Liver (tissue), 9 donors: ENCODE measurements around the gene ZNF805. TPM values are rescaled to one million over a fixed set of nuclear protein-coding genes. Genes with fewer than 3 reads are reported as not detected.
A peak's percentile ranks its signal among the peaks of the same experiment; 100 is the strongest.

Experiments
- DNase-seq: peaks from one replicate; pipeline ENCODE4 v3.0.0-alpha.2; 2017; ENCODE audit warnings: low spot score
- H3K27ac ChIP-seq, 2 donors: one replicate each; pipeline ENCODE4 v1.7.0; 2013; ENCODE audit warnings: inconsistent platforms in 2 of 2, low read length in 2 of 2, control low read depth in 1 of 2, low read depth in 1 of 2, mild to moderate bottlenecking in 1 of 2
- H3K27me3 ChIP-seq, 4 donors: one replicate each; pipeline versions ENCODE4 v1.6.1 to v1.7.0; 2013; ENCODE audit warnings: low read length in 3 of 4, inconsistent platforms in 1 of 4, mild to moderate bottlenecking in 1 of 4, moderate library complexity in 1 of 4; ENCODE audit not compliant: control insufficient read depth in 4 of 4, insufficient read depth in 4 of 4
- H3K36me3 ChIP-seq, 4 donors: one replicate each; pipeline versions ENCODE4 v1.6.1 to v1.7.0; 2013; ENCODE audit warnings: low read length in 3 of 4, mild to moderate bottlenecking in 3 of 4, low read depth in 1 of 4, moderate library complexity in 1 of 4; ENCODE audit not compliant: control insufficient read depth in 4 of 4, insufficient read depth in 3 of 4
- H3K4me1 ChIP-seq, 4 donors: one replicate each; pipeline versions ENCODE4 v1.6.1 to v1.7.0; 2013; ENCODE audit warnings: low read length in 3 of 4, mild to moderate bottlenecking in 3 of 4, moderate library complexity in 1 of 4; ENCODE audit not compliant: control insufficient read depth in 4 of 4, insufficient read depth in 4 of 4
- H3K4me3 ChIP-seq, 3 donors: one replicate each; pipeline versions ENCODE4 v1.6.1 to v1.7.0; 2013; ENCODE audit warnings: low read length in 3 of 3, control low read depth in 1 of 3, low read depth in 1 of 3, mild to moderate bottlenecking in 1 of 3
- H3K9ac ChIP-seq, 2 donors: one replicate each; pipeline ENCODE4 v1.7.0; 2013; ENCODE audit warnings: low read length in 2 of 2, mild to moderate bottlenecking in 2 of 2, moderate library complexity in 2 of 2, control low read depth in 1 of 2, low read depth in 1 of 2
- H3K9me3 ChIP-seq, 4 donors: one replicate each; pipeline versions ENCODE4 v1.6.1 to v1.7.0; 2013; ENCODE audit warnings: low read length in 3 of 4; ENCODE audit not compliant: control insufficient read depth in 4 of 4
- ATF3 ChIP-seq: IDR thresholded peaks from 2 replicates; pipeline ENCODE4 v1.6.1; 2016; ENCODE audit warnings: antibody characterized with exemption
- EGR1 ChIP-seq, 2 donors: IDR thresholded peaks; 2 replicates each; pipeline ENCODE4 v1.6.1; 2016 to 2018; ENCODE audit warnings: antibody characterized with exemption in 2 of 2, low read depth in 2 of 2
- FOXA1 ChIP-seq: IDR thresholded peaks from 2 replicates; pipeline ENCODE4 v1.6.1; 2016; ENCODE audit warnings: antibody characterized with exemption
- FOXA2 ChIP-seq: IDR thresholded peaks from 2 replicates; pipeline ENCODE4 v1.6.1; 2016; ENCODE audit warnings: antibody characterized with exemption
- GABPA ChIP-seq, 2 donors: IDR thresholded peaks in 1 of 2; conservative IDR thresholded peaks in 1 of 2; 2 replicates each; pipeline ENCODE4 v1.6.1; 2016; ENCODE audit warnings: antibody characterized with exemption in 2 of 2, mild to moderate bottlenecking in 1 of 2, moderate library complexity in 1 of 2
- HNF4A ChIP-seq, 2 donors: conservative IDR thresholded peaks; 2 replicates each; pipeline ENCODE4 v1.6.1; 2016; ENCODE audit warnings: antibody characterized with exemption in 2 of 2, mild to moderate bottlenecking in 2 of 2
- HNF4G ChIP-seq: IDR thresholded peaks from 2 replicates; pipeline ENCODE4 v1.6.1; 2016; ENCODE audit warnings: antibody characterized with exemption
- JUND ChIP-seq, 2 donors: IDR thresholded peaks; 2 replicates each; pipeline ENCODE4 v1.6.1; 2016; ENCODE audit warnings: antibody characterized with exemption in 2 of 2
- MAX ChIP-seq: IDR thresholded peaks from 2 replicates; pipeline ENCODE4 v1.6.1; 2016; ENCODE audit warnings: antibody characterized with exemption
- NR2F2 ChIP-seq: IDR thresholded peaks from 2 replicates; pipeline ENCODE4 v1.6.1; 2016; ENCODE audit warnings: antibody characterized with exemption
- RAD21 ChIP-seq, 2 donors: IDR thresholded peaks; 2 replicates each; pipeline ENCODE4 v1.6.1; 2016; ENCODE audit warnings: antibody characterized with exemption in 2 of 2, mild to moderate bottlenecking in 2 of 2
- RXRA ChIP-seq, 2 donors: IDR thresholded peaks; 2 replicates each; pipeline ENCODE4 v1.6.1; 2017 to 2018; ENCODE audit warnings: antibody characterized with exemption in 2 of 2, mild to moderate bottlenecking in 1 of 2
- SP1 ChIP-seq: IDR thresholded peaks from 2 replicates; pipeline ENCODE4 v1.6.1; 2018; ENCODE audit warnings: antibody characterized with exemption, mild to moderate bottlenecking
- TAF1 ChIP-seq: conservative IDR thresholded peaks from 2 replicates; pipeline ENCODE4 v1.6.1; 2016; ENCODE audit warnings: antibody characterized with exemption, mild to moderate bottlenecking
- YY1 ChIP-seq: IDR thresholded peaks from 2 replicates; pipeline ENCODE4 v1.6.1; 2016; ENCODE audit warnings: antibody characterized with exemption, mild to moderate bottlenecking
- ZBTB33 ChIP-seq: IDR thresholded peaks from 2 replicates; pipeline ENCODE4 v1.6.1; 2016; ENCODE audit warnings: antibody characterized with exemption
- WGBS: extraction: QIAGEN DNeasy Blood & Tissue Kit; methylation state at CpG from one replicate; pipeline ENCODE4 v1.1.7; 2013; 5-methylcytosine and 5-hydroxymethylcytosine counted together
- polyA plus RNA-seq, 2 donors: library from polyadenylated mRNA; stranded (reverse) in 1 of 2; unstranded in 1 of 2; fragments of 200-250 nt in 1 of 2; fragments of >200 nt in 1 of 2; fragmentation: Nextera tagmentation in 1 of 2; extraction: Ambion mirVana in 1 of 2; gene quantifications; one replicate each; pipeline versions ENCODE4 v1.2.1 to v1.2.3, GENCODE V29; 2013 to 2015
- total RNA-seq, 2 donors: library from RNA; depleted of rRNA; stranded (reverse); fragments of >200 nt; gene quantifications; one replicate each; pipeline ENCODE4 v1.2.3, GENCODE V29; 2014
- TF ChIP-seq, protein P1 (sequence below): fragments of 150-350 bp; IDR thresholded peaks from 2 replicates; pipeline ENCODE4 v1.5.1; 2017; ENCODE audit warnings: improper control_type of control experiment, low read depth, low read length; ENCODE audit not compliant: missing input control
- TF ChIP-seq, protein P2 (sequence below): IDR thresholded peaks from 2 replicates; pipeline ENCODE4 v1.6.1; 2016; ENCODE audit warnings: antibody characterized with exemption, mild to moderate bottlenecking
- donor health status: healthy.
- donor health status: healthy.
- donor health status: healthy.
- donor health status: healthy.
- donor health status: healthy.

The ZNF805 gene
- total and polyA plus RNA-seq, 4 donors, result 0.75 to 13.9 (median 7.1) TPM

DNA sequence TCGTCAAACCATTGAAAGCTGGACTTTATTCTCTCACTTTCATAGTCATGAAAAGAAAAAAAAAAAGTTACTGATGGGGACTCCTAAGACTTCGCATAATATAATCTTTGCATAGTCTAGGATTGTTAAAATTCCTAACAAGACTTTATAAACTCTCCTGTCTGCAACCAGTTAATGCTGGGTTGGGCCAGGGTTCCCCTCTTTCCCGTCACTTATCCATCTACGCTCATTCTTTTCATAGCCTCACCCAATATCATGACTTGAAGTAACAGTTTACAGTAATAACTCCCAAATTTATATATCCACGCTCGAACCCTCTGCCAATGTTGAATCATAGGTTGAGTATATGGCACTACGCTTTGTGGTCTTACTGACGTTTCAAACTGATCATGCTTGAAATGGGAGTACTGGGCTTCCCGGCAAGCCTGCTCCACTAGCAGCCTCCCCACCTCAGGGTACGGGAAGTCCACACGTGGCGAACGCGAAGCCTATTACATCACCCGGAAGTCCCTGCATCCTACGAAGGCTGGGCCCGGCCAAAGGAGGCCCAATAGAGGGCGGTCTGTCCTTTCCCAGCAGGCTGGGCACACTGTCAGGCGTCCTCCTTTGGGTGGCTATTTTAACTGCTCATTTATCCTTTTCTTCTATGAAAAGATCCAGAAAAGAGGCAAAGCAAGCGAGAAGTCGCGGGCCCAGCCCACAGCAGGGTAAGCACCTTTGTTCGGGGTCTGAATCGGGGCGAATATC is 39.2 kb downstream of the ZNF805 start:
- H3K27ac ChIP-seq, result peak overlapping the region; percentile 96 to 99
- peak overlapping the region; percentile 94 to 99 for H3K9ac ChIP-seq
- peaks cover 2 to 11% (median 6%) of the 10 kb centered on the region in 4 donors for H3K36me3 ChIP-seq
- peak overlapping the region; percentile 75 to 98 (median 85) for H3K4me3 ChIP-seq
- H3K9me3 ChIP-seq, result no peaks in the 10 kb centered on the region
- no peaks in the 10 kb centered on the region for H3K27me3 ChIP-seq
- TF ChIP-seq EGR1 (IDR thresholded peaks at IDR 0.05; ENCODE audit: low read depth in 2 of 2), result peak in 1 of 2 donors; percentile 19
- peak; percentile 91 for TF ChIP-seq TAF1
- peak; percentile 95 for TF ChIP-seq MAX
- no peak for TF ChIP-seq FOXA1
- TF ChIP-seq GABPA (IDR thresholded peaks at IDR 0.05 in 1 of 2, conservative IDR thresholded peaks at IDR 0.05 in 1 of 2), result peak in 1 of 2 donors; percentile 79
- peak; percentile 27 to 30 for TF ChIP-seq HNF4A (conservative IDR thresholded peaks at IDR 0.05)
- TF ChIP-seq, protein P1, sequence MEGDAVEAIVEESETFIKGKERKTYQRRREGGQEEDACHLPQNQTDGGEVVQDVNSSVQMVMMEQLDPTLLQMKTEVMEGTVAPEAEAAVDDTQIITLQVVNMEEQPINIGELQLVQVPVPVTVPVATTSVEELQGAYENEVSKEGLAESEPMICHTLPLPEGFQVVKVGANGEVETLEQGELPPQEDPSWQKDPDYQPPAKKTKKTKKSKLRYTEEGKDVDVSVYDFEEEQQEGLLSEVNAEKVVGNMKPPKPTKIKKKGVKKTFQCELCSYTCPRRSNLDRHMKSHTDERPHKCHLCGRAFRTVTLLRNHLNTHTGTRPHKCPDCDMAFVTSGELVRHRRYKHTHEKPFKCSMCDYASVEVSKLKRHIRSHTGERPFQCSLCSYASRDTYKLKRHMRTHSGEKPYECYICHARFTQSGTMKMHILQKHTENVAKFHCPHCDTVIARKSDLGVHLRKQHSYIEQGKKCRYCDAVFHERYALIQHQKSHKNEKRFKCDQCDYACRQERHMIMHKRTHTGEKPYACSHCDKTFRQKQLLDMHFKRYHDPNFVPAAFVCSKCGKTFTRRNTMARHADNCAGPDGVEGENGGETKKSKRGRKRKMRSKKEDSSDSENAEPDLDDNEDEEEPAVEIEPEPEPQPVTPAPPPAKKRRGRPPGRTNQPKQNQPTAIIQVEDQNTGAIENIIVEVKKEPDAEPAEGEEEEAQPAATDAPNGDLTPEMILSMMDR, result no peak
- TF ChIP-seq RAD21 (IDR thresholded peaks at IDR 0.05), result peak; percentile 42 to 59
- no peak for TF ChIP-seq HNF4G
- TF ChIP-seq NR2F2, result peak; percentile 63
- peak; percentile 92 for TF ChIP-seq ATF3
- TF ChIP-seq FOXA2, result no peak
- peak; percentile 65 for TF ChIP-seq ZBTB33
- TF ChIP-seq, protein P2, sequence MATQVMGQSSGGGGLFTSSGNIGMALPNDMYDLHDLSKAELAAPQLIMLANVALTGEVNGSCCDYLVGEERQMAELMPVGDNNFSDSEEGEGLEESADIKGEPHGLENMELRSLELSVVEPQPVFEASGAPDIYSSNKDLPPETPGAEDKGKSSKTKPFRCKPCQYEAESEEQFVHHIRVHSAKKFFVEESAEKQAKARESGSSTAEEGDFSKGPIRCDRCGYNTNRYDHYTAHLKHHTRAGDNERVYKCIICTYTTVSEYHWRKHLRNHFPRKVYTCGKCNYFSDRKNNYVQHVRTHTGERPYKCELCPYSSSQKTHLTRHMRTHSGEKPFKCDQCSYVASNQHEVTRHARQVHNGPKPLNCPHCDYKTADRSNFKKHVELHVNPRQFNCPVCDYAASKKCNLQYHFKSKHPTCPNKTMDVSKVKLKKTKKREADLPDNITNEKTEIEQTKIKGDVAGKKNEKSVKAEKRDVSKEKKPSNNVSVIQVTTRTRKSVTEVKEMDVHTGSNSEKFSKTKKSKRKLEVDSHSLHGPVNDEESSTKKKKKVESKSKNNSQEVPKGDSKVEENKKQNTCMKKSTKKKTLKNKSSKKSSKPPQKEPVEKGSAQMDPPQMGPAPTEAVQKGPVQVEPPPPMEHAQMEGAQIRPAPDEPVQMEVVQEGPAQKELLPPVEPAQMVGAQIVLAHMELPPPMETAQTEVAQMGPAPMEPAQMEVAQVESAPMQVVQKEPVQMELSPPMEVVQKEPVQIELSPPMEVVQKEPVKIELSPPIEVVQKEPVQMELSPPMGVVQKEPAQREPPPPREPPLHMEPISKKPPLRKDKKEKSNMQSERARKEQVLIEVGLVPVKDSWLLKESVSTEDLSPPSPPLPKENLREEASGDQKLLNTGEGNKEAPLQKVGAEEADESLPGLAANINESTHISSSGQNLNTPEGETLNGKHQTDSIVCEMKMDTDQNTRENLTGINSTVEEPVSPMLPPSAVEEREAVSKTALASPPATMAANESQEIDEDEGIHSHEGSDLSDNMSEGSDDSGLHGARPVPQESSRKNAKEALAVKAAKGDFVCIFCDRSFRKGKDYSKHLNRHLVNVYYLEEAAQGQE, result peak; percentile 91
- TF ChIP-seq JUND (IDR thresholded peaks at IDR 0.05), result peak; percentile 51 to 85
- peak; percentile 63 for TF ChIP-seq YY1
- peak; percentile 21 to 51 for TF ChIP-seq RXRA (IDR thresholded peaks at IDR 0.05)
- TF ChIP-seq SP1, result peak; percentile 76
- WGBS, result 4% methylated on average over 25 of the region's 25 CpGs
- DNase-seq, result peak; percentile 85
- H3K4me1 ChIP-seq, result peaks cover 2 to 21% (median 13%) of the 10 kb centered on the region in 4 donors
